GM12878 (cell line): ENCODE data around the gene FAM229A.

Source experiments
- BACH1 ChIP-seq: fragments of 450-650 bp; IDR thresholded peaks from 2 replicates; pipeline ENCODE4 v1.6.1; 2017; ENCODE audit warnings: mild to moderate bottlenecking, borderline replicate concordance
- CTCF ChIP-seq, 3 experiments: IDR thresholded peaks in 2 of 3; conservative IDR thresholded peaks in 1 of 3; 2 replicates each; pipeline ENCODE4 v1.5.1; 2011; ENCODE audit warnings: low read depth in 3 of 3, low read length in 3 of 3, mild to moderate bottlenecking in 3 of 3, control low read depth in 2 of 3, moderate library complexity in 2 of 3, inconsistent platforms in 1 of 3, mixed read lengths in 1 of 3; ENCODE audit not compliant: control insufficient read depth in 2 of 3, insufficient read depth in 1 of 3; ENCODE audit errors: extremely low read depth in 1 of 3
- EZH2 ChIP-seq: IDR thresholded peaks from 2 replicates; pipeline ENCODE4 v1.6.1; 2012; ENCODE audit warnings: low read depth, mild to moderate bottlenecking, control low read depth, inconsistent platforms, low read length, borderline replicate concordance; ENCODE audit not compliant: control insufficient read depth
- HDAC6 ChIP-seq: fragments of 200-600 bp; sonication (generic); IDR thresholded peaks from one replicate; pipeline ENCODE4 v1.8.0; 2017; ENCODE audit warnings: antibody characterized with exemption; ENCODE audit not compliant: unreplicated experiment
- MEF2A ChIP-seq: IDR thresholded peaks from 2 replicates; pipeline ENCODE4 v1.6.1; 2011; ENCODE audit warnings: low read depth, mild to moderate bottlenecking, low read length, moderate library complexity; ENCODE audit not compliant: insufficient read depth
- NFIC ChIP-seq: IDR thresholded peaks from 2 replicates; pipeline ENCODE4 v1.6.1; 2012; ENCODE audit warnings: low read depth, mild to moderate bottlenecking, inconsistent platforms, low read length, moderate library complexity
- NFXL1 ChIP-seq: fragments of 450-650 bp; IDR thresholded peaks from 2 replicates; pipeline ENCODE4 v1.6.1; 2017; ENCODE audit warnings: antibody characterized with exemption, mild to moderate bottlenecking, borderline replicate concordance
- PBX3 ChIP-seq: IDR thresholded peaks from 2 replicates; pipeline ENCODE4 v1.6.1; 2011; ENCODE audit warnings: mild to moderate bottlenecking, low read depth, low read length, moderate library complexity; ENCODE audit not compliant: insufficient replicate concordance
- POLR2A ChIP-seq: IDR thresholded peaks from 2 replicates; pipeline ENCODE4 v1.6.1; 2011; ENCODE audit warnings: low read depth, mild to moderate bottlenecking, low read length
- POLR2AphosphoS5 ChIP-seq: IDR thresholded peaks from 2 replicates; pipeline ENCODE4 v1.6.1; 2011; ENCODE audit warnings: mild to moderate bottlenecking, low read length, inconsistent platforms
- SP1 ChIP-seq: IDR thresholded peaks from one replicate; pipeline ENCODE4 v1.6.1; 2011; ENCODE audit warnings: low read depth, low read length
- SUZ12 ChIP-seq: fragments of 200-600 bp; sonication (generic); IDR thresholded peaks from one replicate; pipeline ENCODE4 v1.6.1; 2018; ENCODE audit warnings: antibody characterized with exemption, mild to moderate bottlenecking; ENCODE audit not compliant: unreplicated experiment

- TF ChIP-seq POLR2AphosphoS5 (no peak), MEF2A (no peak), NFXL1 (no peak), EZH2 (no peak), SP1 (no peak), CTCF (IDR thresholded peaks at IDR 0.05 in 2 of 3, conservative IDR thresholded peaks at IDR 0.05 in 1 of 3; ENCODE audit: control insufficient read depth in 2 of 3, extremely low read depth in 1 of 3, insufficient read depth in 1 of 3, low read depth in 3 of 3, low read length in 3 of 3) (no peak), POLR2A (no peak), PBX3 (no peak), NFIC (no peak), HDAC6 (no peak), BACH1 (no peak), SUZ12 (no peak)
Measured at GRCh38 chr1:32393136-32393535, 30.9 kb upstream of the FAM229A start.
